ENCODE data around the gene ZNF217.

The ZNF217 gene

GRCh38 chr20:53576586-53577318 is 16.9 kb downstream of the ZNF217 start:
- Histone ChIP-seq H3K4me3 (ENCODE audit: low read length) (no peak overlapping the region), H3K9me3 (ENCODE audit: control insufficient read depth, low read depth, low read length) (no peaks in the 10 kb centered on the region), H3K36me3 (ENCODE audit: control insufficient read depth, low read depth, low read length) (peaks cover 88% of the 10 kb centered on the region), H3K27ac (ENCODE audit: low read length) (no peak overlapping the region), H3K4me1 (ENCODE audit: control insufficient read depth, low read depth, low read length) (peaks cover 8% of the 10 kb centered on the region), H3K9ac (ENCODE audit: low read length) (no peak overlapping the region), H3K27me3 (ENCODE audit: control insufficient read depth, insufficient read depth, low read length) (no peaks in the 10 kb centered on the region)

GRCh38 chr20:53576195-53576580 is 17.5 kb downstream of the ZNF217 start:
- Histone ChIP-seq H3K36me3 (ENCODE audit: control insufficient read depth, low read depth, low read length) (peaks cover 87% of the 10 kb centered on the region), H3K27me3 (ENCODE audit: control insufficient read depth, insufficient read depth, low read length) (no peaks in the 10 kb centered on the region), H3K4me1 (ENCODE audit: control insufficient read depth, low read depth, low read length) (peaks cover 8% of the 10 kb centered on the region), H3K27ac (ENCODE audit: low read length) (no peak overlapping the region), H3K4me3 (ENCODE audit: low read length) (no peak overlapping the region), H3K9ac (ENCODE audit: low read length) (no peak overlapping the region), H3K9me3 (ENCODE audit: control insufficient read depth, low read depth, low read length) (no peaks in the 10 kb centered on the region)

- Histone ChIP-seq H3K4me3 (ENCODE audit: low read length) (no peak overlapping the region), H3K9ac (ENCODE audit: low read length) (no peak overlapping the region), H3K36me3 (ENCODE audit: control insufficient read depth, low read depth, low read length) (peaks cover 86% of the 10 kb centered on the region), H3K9me3 (ENCODE audit: control insufficient read depth, low read depth, low read length) (no peaks in the 10 kb centered on the region), H3K27me3 (ENCODE audit: control insufficient read depth, insufficient read depth, low read length) (no peaks in the 10 kb centered on the region), H3K4me1 (ENCODE audit: control insufficient read depth, low read depth, low read length) (peaks cover 8% of the 10 kb centered on the region), H3K27ac (ENCODE audit: low read length) (no peak overlapping the region)
Observed at GRCh38 chr20:53575481-53576194, 18.0 kb downstream of the ZNF217 start.

- H3K27me3 ChIP-seq (ENCODE audit: control insufficient read depth, insufficient read depth, low read length): no peaks in the 10 kb centered on the region
- H3K36me3 ChIP-seq (ENCODE audit: control insufficient read depth, low read depth, low read length): peaks cover 86% of the 10 kb centered on the region
- no peaks in the 10 kb centered on the region for H3K9me3 ChIP-seq (ENCODE audit: control insufficient read depth, low read depth, low read length)
- no peak overlapping the region for H3K9ac ChIP-seq (ENCODE audit: low read length)
- H3K27ac ChIP-seq (ENCODE audit: low read length): no peak overlapping the region
- peaks cover 5% of the 10 kb centered on the region for H3K4me1 ChIP-seq (ENCODE audit: control insufficient read depth, low read depth, low read length)
- no peak overlapping the region for H3K4me3 ChIP-seq (ENCODE audit: low read length)
Observed at GRCh38 chr20:53574819-53575218, 18.8 kb downstream of the ZNF217 start.

GRCh38 chr20:53574259-53574789 is 19.3 kb downstream of the ZNF217 start:
- Histone ChIP-seq H3K9me3 (ENCODE audit: control insufficient read depth, low read depth, low read length) (no peaks in the 10 kb centered on the region), H3K27me3 (ENCODE audit: control insufficient read depth, insufficient read depth, low read length) (no peaks in the 10 kb centered on the region), H3K4me1 (ENCODE audit: control insufficient read depth, low read depth, low read length) (no peaks in the 10 kb centered on the region), H3K27ac (ENCODE audit: low read length) (no peak overlapping the region), H3K36me3 (ENCODE audit: control insufficient read depth, low read depth, low read length) (peaks cover 87% of the 10 kb centered on the region), H3K9ac (ENCODE audit: low read length) (no peak overlapping the region), H3K4me3 (ENCODE audit: low read length) (no peak overlapping the region)

GRCh38 chr20:53571555-53572286 is 21.9 kb downstream of the ZNF217 start:
- H3K9ac ChIP-seq (ENCODE audit: low read length): no peak overlapping the region

GRCh38 chr20:53570446-53571276 is 23.0 kb downstream of the ZNF217 start:
- Histone ChIP-seq H3K9me3 (ENCODE audit: control insufficient read depth, low read depth, low read length) (no peaks in the 10 kb centered on the region), H3K36me3 (ENCODE audit: control insufficient read depth, low read depth, low read length) (peaks cover 94% of the 10 kb centered on the region), H3K27me3 (ENCODE audit: control insufficient read depth, insufficient read depth, low read length) (no peaks in the 10 kb centered on the region), H3K9ac (ENCODE audit: low read length) (no peak overlapping the region), H3K4me3 (ENCODE audit: low read length) (no peak overlapping the region), H3K27ac (ENCODE audit: low read length) (no peak overlapping the region), H3K4me1 (ENCODE audit: control insufficient read depth, low read depth, low read length) (no peaks in the 10 kb centered on the region)

More at GRCh38 chr20:53571555-53572286, 21.9 kb downstream of the ZNF217 start:
- H3K4me3 ChIP-seq (ENCODE audit: low read length): no peak overlapping the region
- H3K27ac ChIP-seq (ENCODE audit: low read length): no peak overlapping the region
- H3K36me3 ChIP-seq (ENCODE audit: control insufficient read depth, low read depth, low read length): peaks cover 96% of the 10 kb centered on the region
- no peaks in the 10 kb centered on the region for H3K9me3 ChIP-seq (ENCODE audit: control insufficient read depth, low read depth, low read length)
- no peaks in the 10 kb centered on the region for H3K4me1 ChIP-seq (ENCODE audit: control insufficient read depth, low read depth, low read length)
- H3K27me3 ChIP-seq (ENCODE audit: control insufficient read depth, insufficient read depth, low read length): no peaks in the 10 kb centered on the region

GRCh38 chr20:53569606-53570307 is 23.9 kb downstream of the ZNF217 start:
- Histone ChIP-seq H3K4me3 (ENCODE audit: low read length) (no peak overlapping the region), H3K27me3 (ENCODE audit: control insufficient read depth, insufficient read depth, low read length) (no peaks in the 10 kb centered on the region), H3K27ac (ENCODE audit: low read length) (no peak overlapping the region), H3K36me3 (ENCODE audit: control insufficient read depth, low read depth, low read length) (peaks cover 89% of the 10 kb centered on the region), H3K9ac (ENCODE audit: low read length) (no peak overlapping the region), H3K9me3 (ENCODE audit: control insufficient read depth, low read depth, low read length) (no peaks in the 10 kb centered on the region), H3K4me1 (ENCODE audit: control insufficient read depth, low read depth, low read length) (no peaks in the 10 kb centered on the region)

GRCh38 chr20:53569005-53569404 is 24.6 kb downstream of the ZNF217 start:
- Histone ChIP-seq H3K4me1 (ENCODE audit: control insufficient read depth, low read depth, low read length) (peaks cover 2% of the 10 kb centered on the region), H3K36me3 (ENCODE audit: control insufficient read depth, low read depth, low read length) (peaks cover 81% of the 10 kb centered on the region), H3K27ac (ENCODE audit: low read length) (no peak overlapping the region)

GRCh38 chr20:53568351-53568750 is 25.3 kb downstream of the ZNF217 start:
- no peaks in the 10 kb centered on the region for H3K9me3 ChIP-seq (ENCODE audit: control insufficient read depth, low read depth, low read length)
- peaks cover 7% of the 10 kb centered on the region for H3K4me1 ChIP-seq (ENCODE audit: control insufficient read depth, low read depth, low read length)
- no peaks in the 10 kb centered on the region for H3K27me3 ChIP-seq (ENCODE audit: control insufficient read depth, insufficient read depth, low read length)
- peaks cover 75% of the 10 kb centered on the region for H3K36me3 ChIP-seq (ENCODE audit: control insufficient read depth, low read depth, low read length)
- H3K27ac ChIP-seq (ENCODE audit: low read length): no peak overlapping the region
- H3K9ac ChIP-seq (ENCODE audit: low read length): no peak overlapping the region
- H3K4me3 ChIP-seq (ENCODE audit: low read length): no peak overlapping the region

More at GRCh38 chr20:53569005-53569404, 24.6 kb downstream of the ZNF217 start:
- no peaks in the 10 kb centered on the region for H3K27me3 ChIP-seq (ENCODE audit: control insufficient read depth, insufficient read depth, low read length)
- H3K4me3 ChIP-seq (ENCODE audit: low read length): no peak overlapping the region
- no peak overlapping the region for H3K9ac ChIP-seq (ENCODE audit: low read length)
- H3K9me3 ChIP-seq (ENCODE audit: control insufficient read depth, low read depth, low read length): no peaks in the 10 kb centered on the region
